Keratinocyte (primary cell): Measurements from ENCODE around the gene TMEM151A. TPM values are rescaled to one million over a fixed set of nuclear protein-coding genes. Genes with fewer than 3 reads are reported as not detected.

Experiments used
- DNase-seq: peaks from one replicate; pipeline ENCODE4 v3.0.0-alpha.2; 2011; ENCODE audit warnings: low read depth, missing footprints, low spot score
- FAIRE-seq: peaks from 2 replicates; lab custom pipeline; 2011; peaks lifted over from hg19 to GRCh38; lab: Jason Lieb, UNC
- H2AFZ ChIP-seq: 2 replicates; pipeline ENCODE4 v1.6.0; 2012; ENCODE audit warnings: low read length, control low read depth, inconsistent platforms; ENCODE audit not compliant: control insufficient read depth
- H3K27ac ChIP-seq: 2 replicates; pipeline ENCODE4 v1.5.1; 2011; ENCODE audit warnings: low read length; ENCODE audit not compliant: control insufficient read depth, insufficient read depth
- H3K27me3 ChIP-seq: 3 replicates; pipeline ENCODE4 v1.6.0; 2011; ENCODE audit warnings: low read length; ENCODE audit not compliant: control insufficient read depth, insufficient read depth; ENCODE audit errors: extremely low read depth
- H3K36me3 ChIP-seq, 2 experiments: 2 replicates in 1 of 2; 3 replicates in 1 of 2; pipeline ENCODE4 v1.5.1; 2011; ENCODE audit warnings: low read length in 2 of 2, mild to moderate bottlenecking in 1 of 2; ENCODE audit not compliant: control insufficient read depth in 2 of 2, insufficient read depth in 2 of 2; ENCODE audit errors: extremely low read depth in 1 of 2
- H3K4me1 ChIP-seq: 3 replicates; pipeline ENCODE4 v1.5.1; 2011; ENCODE audit warnings: low read length; ENCODE audit not compliant: control insufficient read depth, insufficient read depth; ENCODE audit errors: extremely low read depth
- H3K4me2 ChIP-seq: 3 replicates; pipeline ENCODE4 v1.6.0; 2011; ENCODE audit warnings: low read depth, low read length; ENCODE audit not compliant: control insufficient read depth, insufficient read depth; ENCODE audit errors: extremely low read depth
- H3K4me3 ChIP-seq, 3 experiments: fragments of 200-600 bp in 1 of 3; sonication (generic) in 1 of 3; 2 replicates in 2 of 3; 3 replicates in 1 of 3; pipeline ENCODE4 v1.5.1; 2011 to 2016; ENCODE audit warnings: low read length in 3 of 3, mild to moderate bottlenecking in 3 of 3, control low read depth in 2 of 3, inconsistent platforms in 1 of 3, low read depth in 1 of 3, mixed read lengths in 1 of 3, mixed run types in 1 of 3, moderate library complexity in 1 of 3; ENCODE audit not compliant: control insufficient read depth in 2 of 3, insufficient read depth in 2 of 3; ENCODE audit errors: extremely low read depth in 1 of 3
- H3K79me2 ChIP-seq: 2 replicates; pipeline ENCODE4 v1.6.0; 2012; ENCODE audit warnings: low read length; ENCODE audit not compliant: control insufficient read depth, insufficient read depth
- H3K9ac ChIP-seq: 3 replicates; pipeline ENCODE4 v1.6.0; 2011; ENCODE audit warnings: low read length; ENCODE audit not compliant: control insufficient read depth, insufficient read depth; ENCODE audit errors: extremely low read depth
- H3K9me1 ChIP-seq: 3 replicates; pipeline ENCODE4 v1.6.0; 2011; ENCODE audit warnings: low read length; ENCODE audit not compliant: control insufficient read depth, insufficient read depth; ENCODE audit errors: extremely low read depth
- H3K9me3 ChIP-seq: 2 replicates; pipeline ENCODE4 v1.5.1; 2012; ENCODE audit warnings: low read depth, low read length; ENCODE audit not compliant: control insufficient read depth
- H4K20me1 ChIP-seq: 3 replicates; pipeline ENCODE4 v1.6.0; 2011; ENCODE audit warnings: low read length; ENCODE audit not compliant: control insufficient read depth, insufficient read depth; ENCODE audit errors: extremely low read depth
- EZH2 ChIP-seq: IDR thresholded peaks from one replicate; pipeline ENCODE4 v1.6.1; 2012; ENCODE audit warnings: inconsistent platforms, mild to moderate bottlenecking, low read length, moderate library complexity
- dilution Hi-C: fragments of 300-500 bp; cut with MboI; formaldehyde crosslinking; loops from one replicate; pipeline ENCODE4 v1.7.0; 2020; ENCODE audit warnings: low sequenced_read_pairs; ENCODE audit not compliant: extremely low pct_ligation_motif_present
- polyA plus RNA-seq, 5 experiments: library from polyadenylated mRNA; depleted of rRNA in 3 of 5; stranded (reverse) in 3 of 5; stranded (forward) in 1 of 5; unstranded in 1 of 5; fragments of >200 nt; gene quantifications; 1 replicate in 1 of 5; 2 replicates in 3 of 5; 3 replicates in 1 of 5; pipeline versions ENCODE4 v1.2.1 to v1.2.3, GENCODE V29; 2011 to 2012; ENCODE audit warnings: missing spikeins in 2 of 5, low read depth in 1 of 5, low replicate concordance in 1 of 5
- TF ChIP-seq, protein P1 (sequence below), 3 experiments: IDR thresholded peaks in 1 of 3; conservative IDR thresholded peaks in 1 of 3; optimal IDR thresholded peaks in 1 of 3; 2 replicates in 2 of 3; 3 replicates in 1 of 3; pipeline versions ENCODE3 to v1.5.1; 2011; ENCODE audit warnings: low read length in 3 of 3, mild to moderate bottlenecking in 3 of 3, moderate library complexity in 2 of 3, control low read depth in 1 of 3, inconsistent platforms in 1 of 3; ENCODE audit not compliant: insufficient read depth in 2 of 3; ENCODE audit errors: extremely low read depth in 1 of 3

TMEM151A gene
- polyA plus RNA-seq, 1 donor (not counting 4 experiments of a cell fraction or from before 2014, with no cell fraction given): not detected

DNA sequence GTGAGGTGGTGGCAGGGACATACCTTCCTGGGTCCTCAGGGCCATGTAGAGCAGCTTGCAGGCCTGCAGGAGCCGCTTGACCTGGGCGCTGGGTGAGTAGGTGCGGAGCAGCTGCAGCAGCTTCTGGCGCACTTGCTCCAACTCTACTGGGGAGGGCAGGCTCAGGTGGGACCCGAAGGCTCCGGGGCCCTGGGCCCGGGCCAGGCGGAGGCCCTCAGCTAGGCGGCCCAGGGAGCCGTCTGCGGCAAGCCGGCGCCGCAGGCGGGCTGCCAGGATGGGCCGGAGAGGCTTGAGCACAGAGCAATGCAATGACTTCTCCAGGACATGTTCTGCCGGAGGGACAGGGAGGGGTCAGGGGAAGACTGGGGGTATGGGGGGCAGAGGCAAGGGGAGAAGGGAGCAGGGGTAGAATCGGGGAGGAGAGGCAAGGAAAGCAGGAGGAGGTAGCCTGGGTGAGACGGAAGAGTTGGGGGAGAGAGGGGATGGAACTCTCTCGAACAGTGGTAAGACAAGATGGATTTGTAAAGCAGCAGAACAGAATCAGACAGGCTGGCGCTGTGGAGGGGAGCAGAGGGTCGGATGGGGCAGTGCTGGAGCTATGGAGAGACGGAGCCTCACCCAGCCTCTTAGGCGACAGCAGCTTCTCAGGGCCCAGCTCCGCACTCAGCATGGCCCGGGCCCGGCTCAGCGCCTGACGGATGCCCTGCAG is 42.4 kb downstream of the TMEM151A start:
- Histone ChIP-seq H2AFZ (no peak overlapping the region), H3K9me1 (peaks cover 6% of the 10 kb centered on the region), H3K9me3 (no peaks in the 10 kb centered on the region), H3K27ac (no peak overlapping the region), H3K36me3 (peaks cover 23 to 45% of the 10 kb centered on the region in 2 experiments), H3K27me3 (no peaks in the 10 kb centered on the region), H3K4me2 (peak overlapping the region; percentile 95), H3K4me3 (peak overlapping the region; percentile 32 to 60 (median 51)), H3K79me2 (peaks cover 22% of the 10 kb centered on the region), H4K20me1 (peaks cover 3% of the 10 kb centered on the region), H3K4me1 (peaks cover 42% of the 10 kb centered on the region), H3K9ac (no peak overlapping the region)
- TF ChIP-seq, protein P1, sequence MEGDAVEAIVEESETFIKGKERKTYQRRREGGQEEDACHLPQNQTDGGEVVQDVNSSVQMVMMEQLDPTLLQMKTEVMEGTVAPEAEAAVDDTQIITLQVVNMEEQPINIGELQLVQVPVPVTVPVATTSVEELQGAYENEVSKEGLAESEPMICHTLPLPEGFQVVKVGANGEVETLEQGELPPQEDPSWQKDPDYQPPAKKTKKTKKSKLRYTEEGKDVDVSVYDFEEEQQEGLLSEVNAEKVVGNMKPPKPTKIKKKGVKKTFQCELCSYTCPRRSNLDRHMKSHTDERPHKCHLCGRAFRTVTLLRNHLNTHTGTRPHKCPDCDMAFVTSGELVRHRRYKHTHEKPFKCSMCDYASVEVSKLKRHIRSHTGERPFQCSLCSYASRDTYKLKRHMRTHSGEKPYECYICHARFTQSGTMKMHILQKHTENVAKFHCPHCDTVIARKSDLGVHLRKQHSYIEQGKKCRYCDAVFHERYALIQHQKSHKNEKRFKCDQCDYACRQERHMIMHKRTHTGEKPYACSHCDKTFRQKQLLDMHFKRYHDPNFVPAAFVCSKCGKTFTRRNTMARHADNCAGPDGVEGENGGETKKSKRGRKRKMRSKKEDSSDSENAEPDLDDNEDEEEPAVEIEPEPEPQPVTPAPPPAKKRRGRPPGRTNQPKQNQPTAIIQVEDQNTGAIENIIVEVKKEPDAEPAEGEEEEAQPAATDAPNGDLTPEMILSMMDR (optimal IDR thresholded peaks at IDR 0.05 in 1 of 3, IDR thresholded peaks at IDR 0.05 in 1 of 3, conservative IDR thresholded peaks at IDR 0.05 in 1 of 3; ENCODE audit: extremely low read depth in 1 of 3, insufficient read depth in 2 of 3, low read length in 3 of 3): no peak
- TF ChIP-seq EZH2: no peak
- dilution Hi-C loops: no loop called here
- DNase-seq: no peak
- no peak for FAIRE-seq

DNA sequence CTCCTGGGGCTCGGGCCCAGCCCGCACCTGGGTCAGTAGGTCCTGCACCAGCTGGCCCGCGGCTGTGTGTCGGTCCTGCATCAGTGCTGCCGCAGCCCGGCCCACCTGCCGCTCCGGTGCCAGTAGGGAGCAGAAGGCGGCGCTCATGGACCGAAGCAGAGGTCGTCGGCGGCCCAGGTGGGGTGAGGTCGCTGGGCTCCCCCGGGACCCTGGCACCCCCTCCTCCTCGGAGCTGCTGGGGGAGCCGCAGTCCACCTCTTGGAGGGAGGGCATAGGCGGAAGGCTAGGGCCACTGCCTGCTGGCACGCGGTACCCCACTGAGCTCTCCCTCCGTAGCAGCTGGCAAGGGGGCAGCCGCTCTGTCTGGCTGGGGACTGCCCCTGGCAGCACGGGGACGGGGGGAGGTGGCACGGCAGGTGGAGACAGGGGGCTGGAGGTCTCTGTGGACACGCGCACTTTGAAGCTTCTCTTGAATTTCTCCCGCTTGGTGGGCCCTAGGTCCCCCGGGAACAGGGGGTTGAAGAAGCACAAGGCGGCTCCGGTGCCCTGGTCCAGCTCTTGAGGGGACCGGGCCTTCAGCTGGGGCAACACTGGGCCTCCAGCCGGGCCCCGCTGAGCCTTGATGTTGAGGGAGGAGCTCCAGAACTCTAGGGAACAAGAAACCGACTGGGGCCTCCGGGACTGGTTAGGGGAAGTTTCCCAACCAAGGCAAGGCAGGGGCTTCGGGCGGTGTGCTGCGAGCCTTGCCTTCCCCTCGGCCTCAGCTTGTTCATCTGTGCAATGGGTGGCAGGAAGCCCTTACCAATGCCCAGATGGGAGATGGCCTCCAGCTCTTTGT is 43.1 kb downstream of the TMEM151A start:
- Histone ChIP-seq H3K4me3 (peak overlapping the region; percentile 60 to 78 (median 78)), H4K20me1 (peaks cover 3% of the 10 kb centered on the region), H3K4me2 (peak overlapping the region; percentile 95), H3K9ac (peak overlapping the region; percentile 85), H3K79me2 (peaks cover 22% of the 10 kb centered on the region), H2AFZ (no peak overlapping the region), H3K4me1 (peaks cover 49% of the 10 kb centered on the region), H3K9me3 (no peaks in the 10 kb centered on the region), H3K27ac (peak overlapping the region; percentile 97), H3K36me3 (peaks cover 26 to 46% of the 10 kb centered on the region in 2 experiments), H3K27me3 (no peaks in the 10 kb centered on the region), H3K9me1 (peaks cover 6% of the 10 kb centered on the region)
- no peak for FAIRE-seq
- no peak for DNase-seq
- TF ChIP-seq, protein P1 (optimal IDR thresholded peaks at IDR 0.05 in 1 of 3, IDR thresholded peaks at IDR 0.05 in 1 of 3, conservative IDR thresholded peaks at IDR 0.05 in 1 of 3; ENCODE audit: extremely low read depth in 1 of 3, insufficient read depth in 2 of 3, low read length in 3 of 3): peak in 1 of 3 experiments; percentile 15
- no peak for TF ChIP-seq EZH2
- dilution Hi-C loops: no loop called here
